SK-MEL-5 (cell line): Measurements from ENCODE around the gene PNMA6E. TPM values are rescaled to one million over a fixed set of nuclear protein-coding genes. Genes with fewer than 3 reads are reported as not detected.
"Not testable (repeated sequence)": the region's sequence is repeated elsewhere in the genome, so short reads cannot be mapped to it uniquely, and the experiment has no call there.

Source experiments
- DNase-seq: peaks from one replicate; pipeline ENCODE4 v3.0.0-alpha.2; 2016; ENCODE audit warnings: low read depth, low spot score
- in situ Hi-C: cut with HindIII; loops from 2 replicates; pipeline ENCODE4 v1.10.0; 2016; ENCODE audit warnings: low sequenced_read_pairs, high pct_unique_total_duplicates, low pct_unique_long_range_greater_than_20kb
- total RNA-seq: library from RNA; depleted of rRNA; stranded (reverse); fragments of >200 nt; shearing (Covaris generic); gene quantifications from 2 replicates; pipeline ENCODE4 v1.2.3, GENCODE V29; 2014

The PNMA6E gene
- total RNA-seq, 1 experiment from 2014 or later: not detected

- in situ Hi-C loops: no loop called here
- no peak for DNase-seq
Measured at GRCh38 chrX:153396320-153397195, 4.6 kb downstream of the PNMA6E start.

- no peak for DNase-seq
- in situ Hi-C loops: no loop called here
Measured at GRCh38 chrX:153395613-153396319, 5.4 kb downstream of the PNMA6E start.

GRCh38 chrX:153394612-153395011, 6.5 kb downstream of the PNMA6E start:
- DNase-seq: no peak
- in situ Hi-C loops: no loop called here

- in situ Hi-C loops: no loop called here
- DNase-seq: no peak
Measured at GRCh38 chrX:153392642-153393321, 8.4 kb downstream of the PNMA6E start.

GRCh38 chrX:153389460-153389768, 11.7 kb downstream of the PNMA6E start:
- in situ Hi-C loops: not testable (repeated sequence)

GRCh38 chrX:153388722-153389459, 12.3 kb downstream of the PNMA6E start:
- in situ Hi-C loops: no loop called here
- DNase-seq: no peak

More at GRCh38 chrX:153389460-153389768, 11.7 kb downstream of the PNMA6E start:
- not testable (repeated sequence) for DNase-seq

GRCh38 chrX:153387987-153388721, 13.0 kb downstream of the PNMA6E start:
- no peak for DNase-seq
- in situ Hi-C loops: no loop called here

- no peak for DNase-seq
- in situ Hi-C loops: no loop called here
Measured at GRCh38 chrX:153387345-153387744, 13.8 kb downstream of the PNMA6E start.

- in situ Hi-C loops: no loop called here
- no peak for DNase-seq
Measured at GRCh38 chrX:153386097-153386496, 15.1 kb downstream of the PNMA6E start.

GRCh38 chrX:153384973-153385372, 16.2 kb downstream of the PNMA6E start:
- DNase-seq, in situ Hi-C loops: not testable (repeated sequence)

GRCh38 chrX:153384390-153384789, 16.8 kb downstream of the PNMA6E start:
- DNase-seq: no peak
- in situ Hi-C loops: no loop called here

GRCh38 chrX:153382563-153383482, 18.3 kb downstream of the PNMA6E start:
- DNase-seq: no peak
- in situ Hi-C loops: no loop called here

GRCh38 chrX:153381684-153382532, 19.2 kb downstream of the PNMA6E start:
- in situ Hi-C loops: no loop called here
- peak; percentile 31 for DNase-seq

- in situ Hi-C loops: no loop called here
- DNase-seq: no peak
Measured at GRCh38 chrX:153380691-153381090, 20.5 kb downstream of the PNMA6E start.

- in situ Hi-C loops: no loop called here
Measured at GRCh38 chrX:153379971-153380581, 21.1 kb downstream of the PNMA6E start.

More at GRCh38 chrX:153379971-153380581, 21.1 kb downstream of the PNMA6E start:
- no peak for DNase-seq
